Limb (tissue), 2 donors: ENCODE results near the gene HDAC8.

Experiments
- DNase-seq, 2 donors: peaks; one replicate each; pipeline ENCODE4 v3.0.0-alpha.2; 2016; ENCODE audit errors: extremely low spot score in 2 of 2

HDAC8 gene

GRCh38 chrX:72297953-72298730 lies 274.5 kb downstream of the HDAC8 start:
- DNase-seq, result no peak

GRCh38 chrX:72296991-72297390 lies 275.7 kb downstream of the HDAC8 start:
- no peak for DNase-seq

- DNase-seq, result no peak
Observed at GRCh38 chrX:72295745-72296144, 276.9 kb downstream of the HDAC8 start.

- no peak for DNase-seq
Observed at GRCh38 chrX:72294497-72294896, 278.1 kb downstream of the HDAC8 start.

GRCh38 chrX:72282302-72282701 lies 290.3 kb downstream of the HDAC8 start:
- DNase-seq, result no peak

GRCh38 chrX:72280321-72280845 lies 292.3 kb downstream of the HDAC8 start:
- DNase-seq, result no peak
